Measurements from ENCODE around the gene NAV2.

NAV2 gene

DNA sequence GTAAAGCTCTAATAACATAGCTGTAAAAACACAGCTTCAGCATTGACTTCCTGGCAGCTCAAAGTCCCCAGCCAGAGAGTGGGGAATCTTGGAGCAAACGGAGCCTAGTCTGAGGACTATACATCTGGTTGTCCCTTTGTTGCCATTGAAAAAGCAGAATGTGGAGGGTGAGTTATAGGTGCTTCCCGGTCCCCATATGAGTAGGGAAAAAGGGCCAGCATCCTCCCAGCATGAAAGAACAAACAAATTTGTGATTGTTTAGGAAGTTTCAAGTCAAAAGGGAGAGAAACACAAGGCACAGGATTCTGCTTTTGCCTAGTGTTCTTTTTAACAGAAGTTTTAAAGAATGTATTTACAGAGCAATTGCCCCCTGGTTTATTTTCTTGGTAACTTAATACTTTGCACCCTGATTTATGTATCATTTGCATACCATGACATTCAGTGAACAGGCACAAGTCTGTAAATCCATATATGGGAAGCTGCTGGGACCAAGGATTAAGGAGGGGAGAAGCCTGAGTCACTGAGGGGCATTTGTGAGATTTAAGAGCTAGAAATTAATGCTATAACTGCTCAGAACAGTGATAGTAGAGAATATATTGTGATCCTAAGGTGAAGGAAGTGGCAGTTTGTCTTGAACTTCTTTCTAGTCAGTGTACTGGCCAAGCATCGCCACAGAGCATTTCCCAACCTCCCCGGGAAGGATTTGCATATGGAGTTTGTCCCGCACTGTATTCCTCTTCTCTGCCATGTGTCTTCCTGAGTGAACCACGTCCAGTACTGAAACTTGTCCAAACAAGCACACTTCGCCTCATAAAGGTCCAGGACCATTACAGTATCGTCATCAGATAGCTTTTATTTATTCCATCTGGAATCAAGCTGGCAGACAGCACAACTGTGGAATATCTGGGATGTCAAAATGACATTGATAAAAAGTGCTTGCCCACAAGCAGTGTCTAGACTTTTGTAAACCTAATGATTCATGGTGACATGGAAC, 344.6 kb downstream of the NAV2 start:
- no peak overlapping the region for H3K27ac ChIP-seq (ENCODE audit: low read depth, low read length)
- H3K4me3 ChIP-seq (ENCODE audit: low read depth, low read length): no peak overlapping the region
- H3K9me3 ChIP-seq (ENCODE audit: control insufficient read depth, insufficient read depth, low read length): no peaks in the 10 kb centered on the region
- peaks cover 12% of the 10 kb centered on the region for H3K4me1 ChIP-seq (ENCODE audit: control insufficient read depth, insufficient read depth, low read length)
- H3K9ac ChIP-seq (ENCODE audit: low read depth, low read length): 0 out of 2 replicates have a peak overlapping the region, but pooled peaks have one; percentile 13
- no peaks in the 10 kb centered on the region for H3K27me3 ChIP-seq (ENCODE audit: control insufficient read depth, insufficient read depth, low read length)
- peaks cover 96% of the 10 kb centered on the region for H3K36me3 ChIP-seq (ENCODE audit: control insufficient read depth, insufficient read depth, low read length)

DNA sequence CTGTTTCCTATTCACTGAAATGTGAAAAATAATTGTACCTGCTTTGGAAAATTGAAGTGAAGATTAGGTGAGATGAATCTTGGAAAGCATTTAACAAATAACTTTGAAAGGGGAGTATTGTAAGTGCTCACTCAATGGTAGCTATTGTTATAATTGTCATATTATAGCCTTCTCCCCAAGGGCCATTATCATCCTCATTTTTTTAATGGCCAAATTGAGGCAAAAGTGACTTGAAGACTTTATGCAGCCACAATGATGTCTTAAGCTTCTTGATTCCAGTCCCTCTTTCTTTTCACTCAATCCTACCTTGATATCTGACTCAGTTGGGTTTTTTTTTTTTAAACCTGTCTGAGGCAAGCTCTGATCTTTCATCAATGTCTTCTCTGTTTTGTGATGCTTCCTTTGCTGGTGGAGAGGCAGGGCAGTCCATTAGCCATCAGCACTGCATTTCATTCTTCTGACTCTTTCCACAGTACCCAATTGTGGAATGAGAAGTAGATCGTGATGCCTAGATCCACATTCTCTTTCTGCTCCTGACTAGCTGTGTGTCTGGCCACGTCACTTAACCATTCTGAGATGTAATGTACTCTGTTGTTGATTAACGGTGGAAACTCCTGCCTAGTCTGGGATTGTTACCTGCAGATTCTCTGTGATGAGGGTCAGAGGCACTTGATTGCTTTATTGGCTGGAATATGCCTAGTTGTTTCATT, 346.3 kb downstream of the NAV2 start:
- Histone ChIP-seq H3K4me1 (ENCODE audit: control insufficient read depth, insufficient read depth, low read length) (peaks cover 15% of the 10 kb centered on the region), H3K4me3 (ENCODE audit: low read depth, low read length) (no peak overlapping the region), H3K27ac (ENCODE audit: low read depth, low read length) (no peak overlapping the region), H3K9ac (ENCODE audit: low read depth, low read length) (no peak overlapping the region), H3K27me3 (ENCODE audit: control insufficient read depth, insufficient read depth, low read length) (no peaks in the 10 kb centered on the region), H3K36me3 (ENCODE audit: control insufficient read depth, insufficient read depth, low read length) (peaks cover 87% of the 10 kb centered on the region), H3K9me3 (ENCODE audit: control insufficient read depth, insufficient read depth, low read length) (no peaks in the 10 kb centered on the region)

- Histone ChIP-seq H3K27ac (ENCODE audit: low read depth, low read length) (no peak overlapping the region), H3K4me1 (ENCODE audit: control insufficient read depth, insufficient read depth, low read length) (peaks cover 22% of the 10 kb centered on the region), H3K9me3 (ENCODE audit: control insufficient read depth, insufficient read depth, low read length) (no peaks in the 10 kb centered on the region), H3K36me3 (ENCODE audit: control insufficient read depth, insufficient read depth, low read length) (peaks cover 80% of the 10 kb centered on the region), H3K9ac (ENCODE audit: low read depth, low read length) (no peak overlapping the region), H3K27me3 (ENCODE audit: control insufficient read depth, insufficient read depth, low read length) (no peaks in the 10 kb centered on the region), H3K4me3 (ENCODE audit: low read depth, low read length) (no peak overlapping the region)
Observed at GRCh38 chr11:20059587-20060021, 347.0 kb downstream of the NAV2 start.

DNA sequence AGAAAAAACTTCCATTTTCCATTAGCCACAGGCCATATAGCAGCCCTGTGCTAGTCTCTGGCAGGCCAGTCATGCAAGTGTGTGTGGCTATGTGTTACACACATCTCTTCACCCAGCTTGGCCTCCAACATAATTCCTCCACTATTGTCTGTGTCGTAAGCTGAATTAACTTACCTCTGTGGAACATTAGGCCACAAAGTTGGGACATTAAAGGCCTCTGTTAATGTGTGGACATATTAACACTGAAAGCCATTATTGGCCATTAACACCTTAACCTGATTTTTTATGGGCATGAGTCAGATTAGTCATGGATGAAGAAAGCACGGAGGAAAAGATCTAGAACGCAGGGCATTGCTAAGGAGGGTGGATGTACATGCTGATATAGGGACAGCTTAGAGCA, 347.5 kb downstream of the NAV2 start:
- H3K27ac ChIP-seq (ENCODE audit: low read depth, low read length): no peak overlapping the region
- H3K36me3 ChIP-seq (ENCODE audit: control insufficient read depth, insufficient read depth, low read length): peaks cover 74% of the 10 kb centered on the region
- H3K4me3 ChIP-seq (ENCODE audit: low read depth, low read length): no peak overlapping the region
- H3K9me3 ChIP-seq (ENCODE audit: control insufficient read depth, insufficient read depth, low read length): no peaks in the 10 kb centered on the region
- no peak overlapping the region for H3K9ac ChIP-seq (ENCODE audit: low read depth, low read length)
- peaks cover 27% of the 10 kb centered on the region for H3K4me1 ChIP-seq (ENCODE audit: control insufficient read depth, insufficient read depth, low read length)
- no peaks in the 10 kb centered on the region for H3K27me3 ChIP-seq (ENCODE audit: control insufficient read depth, insufficient read depth, low read length)

GRCh38 chr11:20060647-20061205, 348.1 kb downstream of the NAV2 start:
- H3K36me3 ChIP-seq (ENCODE audit: control insufficient read depth, insufficient read depth, low read length): peaks cover 69% of the 10 kb centered on the region
- H3K4me3 ChIP-seq (ENCODE audit: low read depth, low read length): no peak overlapping the region
- peaks cover 33% of the 10 kb centered on the region for H3K4me1 ChIP-seq (ENCODE audit: control insufficient read depth, insufficient read depth, low read length)
- no peaks in the 10 kb centered on the region for H3K27me3 ChIP-seq (ENCODE audit: control insufficient read depth, insufficient read depth, low read length)
- no peaks in the 10 kb centered on the region for H3K9me3 ChIP-seq (ENCODE audit: control insufficient read depth, insufficient read depth, low read length)
- no peak overlapping the region for H3K9ac ChIP-seq (ENCODE audit: low read depth, low read length)
- no peak overlapping the region for H3K27ac ChIP-seq (ENCODE audit: low read depth, low read length)

DNA sequence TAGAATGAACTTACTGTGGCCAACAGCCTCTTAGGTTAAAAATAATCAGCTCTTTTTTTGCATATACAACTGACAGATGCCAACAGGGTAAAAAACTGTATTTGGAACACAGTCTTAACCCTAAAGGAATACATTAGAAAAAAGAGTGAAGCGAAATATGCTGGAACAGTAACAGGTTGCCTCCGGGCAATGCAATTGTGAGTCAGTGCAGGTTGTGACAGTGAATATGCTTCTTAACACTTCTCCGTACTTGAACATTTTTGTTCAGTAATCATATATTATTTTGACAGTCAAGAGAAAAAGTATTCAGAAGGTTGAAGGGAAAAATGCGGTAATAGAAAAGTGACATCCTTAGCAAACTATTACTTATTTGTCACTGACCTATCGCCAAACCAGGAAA, 349.1 kb downstream of the NAV2 start:
- Histone ChIP-seq H3K4me3 (ENCODE audit: low read depth, low read length) (no peak overlapping the region), H3K9me3 (ENCODE audit: control insufficient read depth, insufficient read depth, low read length) (no peaks in the 10 kb centered on the region), H3K27ac (ENCODE audit: low read depth, low read length) (no peak overlapping the region), H3K36me3 (ENCODE audit: control insufficient read depth, insufficient read depth, low read length) (peaks cover 67% of the 10 kb centered on the region), H3K4me1 (ENCODE audit: control insufficient read depth, insufficient read depth, low read length) (peaks cover 36% of the 10 kb centered on the region), H3K9ac (ENCODE audit: low read depth, low read length) (no peak overlapping the region), H3K27me3 (ENCODE audit: control insufficient read depth, insufficient read depth, low read length) (no peaks in the 10 kb centered on the region)

GRCh38 chr11:20064961-20065405, 352.3 kb downstream of the NAV2 start:
- Histone ChIP-seq H3K36me3 (ENCODE audit: control insufficient read depth, insufficient read depth, low read length) (peaks cover 59% of the 10 kb centered on the region), H3K27me3 (ENCODE audit: control insufficient read depth, insufficient read depth, low read length) (no peaks in the 10 kb centered on the region), H3K4me1 (ENCODE audit: control insufficient read depth, insufficient read depth, low read length) (peaks cover 30% of the 10 kb centered on the region), H3K9me3 (ENCODE audit: control insufficient read depth, insufficient read depth, low read length) (no peaks in the 10 kb centered on the region), H3K27ac (ENCODE audit: low read depth, low read length) (peak overlapping the region; percentile 85), H3K9ac (ENCODE audit: low read depth, low read length) (no peak overlapping the region), H3K4me3 (ENCODE audit: low read depth, low read length) (no peak overlapping the region)

DNA sequence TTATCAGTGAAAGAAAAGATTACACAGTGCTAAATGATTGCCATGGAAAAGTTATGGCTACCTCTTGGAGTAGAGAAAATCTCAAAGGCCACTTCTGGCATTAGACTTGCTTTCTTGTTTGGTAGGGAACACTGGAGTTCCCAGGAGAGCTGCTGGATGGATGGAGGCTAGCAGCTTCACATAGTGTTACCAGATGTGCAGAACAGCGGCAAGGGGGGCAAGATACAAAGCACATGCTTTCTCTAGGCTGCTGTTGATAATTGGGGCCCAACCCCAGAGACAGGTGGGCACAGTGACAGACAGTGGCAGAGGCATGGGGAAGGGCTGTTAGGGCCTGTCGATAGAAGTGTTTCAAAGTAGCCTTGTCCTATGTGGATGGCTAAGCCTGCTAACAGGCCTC, 352.8 kb downstream of the NAV2 start:
- Histone ChIP-seq H3K27ac (ENCODE audit: low read depth, low read length) (peak overlapping the region; percentile 85), H3K27me3 (ENCODE audit: control insufficient read depth, insufficient read depth, low read length) (no peaks in the 10 kb centered on the region), H3K9me3 (ENCODE audit: control insufficient read depth, insufficient read depth, low read length) (no peaks in the 10 kb centered on the region), H3K9ac (ENCODE audit: low read depth, low read length) (no peak overlapping the region), H3K4me1 (ENCODE audit: control insufficient read depth, insufficient read depth, low read length) (peaks cover 30% of the 10 kb centered on the region), H3K4me3 (ENCODE audit: low read depth, low read length) (no peak overlapping the region), H3K36me3 (ENCODE audit: control insufficient read depth, insufficient read depth, low read length) (peaks cover 59% of the 10 kb centered on the region)

GRCh38 chr11:20066013-20066782, 353.6 kb downstream of the NAV2 start:
- Histone ChIP-seq H3K27me3 (ENCODE audit: control insufficient read depth, insufficient read depth, low read length) (no peaks in the 10 kb centered on the region), H3K36me3 (ENCODE audit: control insufficient read depth, insufficient read depth, low read length) (peaks cover 55% of the 10 kb centered on the region), H3K4me1 (ENCODE audit: control insufficient read depth, insufficient read depth, low read length) (peaks cover 30% of the 10 kb centered on the region), H3K27ac (ENCODE audit: low read depth, low read length) (no peak overlapping the region), H3K9ac (ENCODE audit: low read depth, low read length) (no peak overlapping the region), H3K4me3 (ENCODE audit: low read depth, low read length) (no peak overlapping the region), H3K9me3 (ENCODE audit: control insufficient read depth, insufficient read depth, low read length) (no peaks in the 10 kb centered on the region)

DNA sequence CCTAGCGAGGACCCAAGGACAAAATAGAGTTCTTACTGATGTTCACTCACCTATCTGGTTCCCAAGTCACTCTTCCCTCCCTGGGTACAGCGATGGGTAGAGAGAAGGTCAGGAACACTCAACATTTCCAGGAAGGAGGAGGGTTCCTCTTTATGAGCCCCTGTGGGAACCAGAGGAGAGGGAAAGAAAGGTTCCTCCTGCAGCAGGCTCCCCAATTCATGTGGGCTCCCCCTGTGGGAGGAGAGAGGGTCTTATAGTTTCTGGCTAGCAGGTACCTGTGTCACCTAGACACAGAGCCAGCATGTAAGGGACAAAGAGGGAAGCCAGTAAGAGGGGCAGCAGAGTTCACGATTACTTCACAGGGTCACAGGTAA, 354.1 kb downstream of the NAV2 start:
- Histone ChIP-seq H3K27ac (ENCODE audit: low read depth, low read length) (no peak overlapping the region), H3K9ac (ENCODE audit: low read depth, low read length) (no peak overlapping the region), H3K9me3 (ENCODE audit: control insufficient read depth, insufficient read depth, low read length) (no peaks in the 10 kb centered on the region), H3K4me1 (ENCODE audit: control insufficient read depth, insufficient read depth, low read length) (peaks cover 30% of the 10 kb centered on the region), H3K4me3 (ENCODE audit: low read depth, low read length) (no peak overlapping the region), H3K36me3 (ENCODE audit: control insufficient read depth, insufficient read depth, low read length) (peaks cover 52% of the 10 kb centered on the region), H3K27me3 (ENCODE audit: control insufficient read depth, insufficient read depth, low read length) (no peaks in the 10 kb centered on the region)
